ENCODE data around the gene DPPA4.

DNA sequence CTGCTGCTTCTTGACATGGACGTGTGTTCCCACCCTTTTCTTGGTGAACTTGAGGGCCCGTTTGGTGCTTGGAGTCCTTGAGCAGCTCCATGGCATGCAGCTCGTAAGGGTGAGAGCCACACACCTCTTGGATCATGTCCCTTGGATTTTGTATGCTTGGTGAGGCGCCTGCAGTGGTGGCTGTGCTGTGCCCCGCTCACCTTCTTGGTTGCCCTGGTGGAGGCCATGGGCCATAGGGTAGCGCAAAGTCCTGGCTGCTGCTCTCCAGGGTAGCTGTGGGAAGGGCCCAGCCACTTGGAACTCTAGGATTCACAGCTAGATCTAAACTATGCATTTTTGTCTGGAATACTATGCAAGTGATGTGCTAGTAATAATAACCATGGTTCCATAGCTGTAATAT lies 26.7 kb upstream of the DPPA4 start:
- TF ChIP-seq, protein P1, sequence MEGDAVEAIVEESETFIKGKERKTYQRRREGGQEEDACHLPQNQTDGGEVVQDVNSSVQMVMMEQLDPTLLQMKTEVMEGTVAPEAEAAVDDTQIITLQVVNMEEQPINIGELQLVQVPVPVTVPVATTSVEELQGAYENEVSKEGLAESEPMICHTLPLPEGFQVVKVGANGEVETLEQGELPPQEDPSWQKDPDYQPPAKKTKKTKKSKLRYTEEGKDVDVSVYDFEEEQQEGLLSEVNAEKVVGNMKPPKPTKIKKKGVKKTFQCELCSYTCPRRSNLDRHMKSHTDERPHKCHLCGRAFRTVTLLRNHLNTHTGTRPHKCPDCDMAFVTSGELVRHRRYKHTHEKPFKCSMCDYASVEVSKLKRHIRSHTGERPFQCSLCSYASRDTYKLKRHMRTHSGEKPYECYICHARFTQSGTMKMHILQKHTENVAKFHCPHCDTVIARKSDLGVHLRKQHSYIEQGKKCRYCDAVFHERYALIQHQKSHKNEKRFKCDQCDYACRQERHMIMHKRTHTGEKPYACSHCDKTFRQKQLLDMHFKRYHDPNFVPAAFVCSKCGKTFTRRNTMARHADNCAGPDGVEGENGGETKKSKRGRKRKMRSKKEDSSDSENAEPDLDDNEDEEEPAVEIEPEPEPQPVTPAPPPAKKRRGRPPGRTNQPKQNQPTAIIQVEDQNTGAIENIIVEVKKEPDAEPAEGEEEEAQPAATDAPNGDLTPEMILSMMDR (IDR thresholded peaks at IDR 0.05): no peak
- no peak for TF ChIP-seq POLR2A (IDR thresholded peaks at IDR 0.05)
